ENCODE measurements around the gene B4GALT2.
A peak's percentile ranks its signal among the peaks of the same experiment; 100 is the strongest.

The B4GALT2 gene

GRCh38 chr1:44029911-44030604, 51.0 kb downstream of the B4GALT2 start:
- DNase-seq (ENCODE audit: low read depth) = peak; percentile 83

GRCh38 chr1:44030605-44031251, 51.7 kb downstream of the B4GALT2 start:
- DNase-seq (ENCODE audit: low read depth) = peak; percentile 41

GRCh38 chr1:44031252-44032169, 52.5 kb downstream of the B4GALT2 start, which contains the start of gene SLC6A9:
SLC6A9 (minus strand) TSS chr1:44031462; CDS start chr1:44024277, 7,185 bp downstream.
- DNase-seq (ENCODE audit: low read depth) = peak; percentile 40

- DNase-seq (ENCODE audit: low read depth) = no peak
Observed at GRCh38 chr1:44032170-44032790, 53.3 kb downstream of the B4GALT2 start.

- DNase-seq (ENCODE audit: low read depth) = no peak
Observed at GRCh38 chr1:44033041-44033575, 54.1 kb downstream of the B4GALT2 start.

GRCh38 chr1:44033756-44034155, 54.7 kb downstream of the B4GALT2 start:
- no peak for DNase-seq (ENCODE audit: low read depth)

- DNase-seq (ENCODE audit: low read depth) = no peak
Observed at GRCh38 chr1:44034423-44034822, 55.4 kb downstream of the B4GALT2 start.

GRCh38 chr1:44034976-44035716, 56.1 kb downstream of the B4GALT2 start:
- DNase-seq (ENCODE audit: low read depth) = no peak

GRCh38 chr1:44035726-44036408, 56.9 kb downstream of the B4GALT2 start:
- DNase-seq (ENCODE audit: low read depth) = no peak

- peak; percentile 48 for DNase-seq (ENCODE audit: low read depth)
Observed at GRCh38 chr1:44036409-44037139, 57.6 kb downstream of the B4GALT2 start.

GRCh38 chr1:44037154-44037553, 58.1 kb downstream of the B4GALT2 start:
- no peak for DNase-seq (ENCODE audit: low read depth)

GRCh38 chr1:44038876-44039657, 60.1 kb downstream of the B4GALT2 start:
- no peak for DNase-seq (ENCODE audit: low read depth)

GRCh38 chr1:44040418-44040817, 61.4 kb downstream of the B4GALT2 start:
- DNase-seq (ENCODE audit: low read depth) = no peak
